Measurements from ENCODE around the gene CA11.
A peak's percentile ranks its signal among the peaks of the same experiment; 100 is the strongest.

CA11 gene

GRCh38 chr19:48596237-48596636, 49.8 kb downstream of the CA11 start:
- peaks cover 9% of the 10 kb centered on the region for H3K27me3 Mint-ChIP-seq (ENCODE audit: low read depth)
- no peaks in the 10 kb centered on the region for H3K9me3 Mint-ChIP-seq
- H3K36me3 Mint-ChIP-seq (ENCODE audit: low read depth), result no peaks in the 10 kb centered on the region
- no peaks in the 10 kb centered on the region for H3K4me1 Mint-ChIP-seq
- TF ChIP-seq CTCF (IDR thresholded peaks at IDR 0.05; ENCODE audit: unreplicated experiment in 3 of 3), result no peak
- no peak overlapping the region for H3K27ac Mint-ChIP-seq
- H3K4me3 Mint-ChIP-seq, result no peak overlapping the region

GRCh38 chr19:48595833-48596232, 50.2 kb downstream of the CA11 start:
- Mint-ChIP-seq H3K36me3 (ENCODE audit: low read depth) (no peaks in the 10 kb centered on the region), H3K9me3 (no peaks in the 10 kb centered on the region)

GRCh38 chr19:48595171-48595570, 50.8 kb downstream of the CA11 start:
- H3K27me3 Mint-ChIP-seq (ENCODE audit: low read depth), result peaks cover 13% of the 10 kb centered on the region
- H3K4me3 Mint-ChIP-seq, result no peak overlapping the region
- TF ChIP-seq CTCF (IDR thresholded peaks at IDR 0.05; ENCODE audit: unreplicated experiment in 3 of 3), result no peak
- H3K27ac Mint-ChIP-seq, result peak overlapping the region in 2 of 3 experiments; percentile 16 to 19
- H3K4me1 Mint-ChIP-seq, result no peaks in the 10 kb centered on the region
- H3K9me3 Mint-ChIP-seq, result no peaks in the 10 kb centered on the region
- H3K36me3 Mint-ChIP-seq (ENCODE audit: low read depth), result no peaks in the 10 kb centered on the region

More at GRCh38 chr19:48595833-48596232, 50.2 kb downstream of the CA11 start:
- TF ChIP-seq CTCF (IDR thresholded peaks at IDR 0.05; ENCODE audit: unreplicated experiment in 3 of 3), result no peak
- Mint-ChIP-seq H3K4me1 (no peaks in the 10 kb centered on the region), H3K27me3 (ENCODE audit: low read depth) (peaks cover 13% of the 10 kb centered on the region), H3K27ac (no peak overlapping the region), H3K4me3 (no peak overlapping the region)

GRCh38 chr19:48591021-48591420, 55.0 kb downstream of the CA11 start:
- no peaks in the 10 kb centered on the region for H3K4me1 Mint-ChIP-seq
- no peak overlapping the region for H3K4me3 Mint-ChIP-seq
- no peaks in the 10 kb centered on the region for H3K36me3 Mint-ChIP-seq (ENCODE audit: low read depth)
- no peaks in the 10 kb centered on the region for H3K9me3 Mint-ChIP-seq
- peaks cover 25% of the 10 kb centered on the region for H3K27me3 Mint-ChIP-seq (ENCODE audit: low read depth)
- H3K27ac Mint-ChIP-seq, result no peak overlapping the region
- no peak for TF ChIP-seq CTCF (IDR thresholded peaks at IDR 0.05; ENCODE audit: unreplicated experiment in 3 of 3)

GRCh38 chr19:48588670-48589401, 57.2 kb downstream of the CA11 start:
- H3K27me3 Mint-ChIP-seq (ENCODE audit: low read depth), result peaks cover 25% of the 10 kb centered on the region

More at GRCh38 chr19:48588670-48589401, 57.2 kb downstream of the CA11 start:
- Mint-ChIP-seq H3K36me3 (ENCODE audit: low read depth) (no peaks in the 10 kb centered on the region), H3K27ac (no peak overlapping the region), H3K4me3 (peak overlapping the region; percentile 51 to 77 (median 75)), H3K9me3 (no peaks in the 10 kb centered on the region), H3K4me1 (no peaks in the 10 kb centered on the region)
- TF ChIP-seq CTCF (IDR thresholded peaks at IDR 0.05; ENCODE audit: unreplicated experiment in 3 of 3), result peak; percentile 87 to 94 (median 91)
